Small intestine (tissue), 7 donors: ENCODE data around the gene RPL22. TPM values are rescaled to one million over a fixed set of nuclear protein-coding genes. Genes with fewer than 3 reads are reported as not detected.

Source experiments
- DNase-seq, 2 donors: peaks; one replicate each; pipeline versions ENCODE4 v3.0.0 to v3.0.0-alpha.2; 2013
- FAIRE-seq: peaks from 2 replicates; lab custom pipeline; 2012; peaks lifted over from hg19 to GRCh38; lab: Jason Lieb, UNC
- H3K27ac ChIP-seq, 3 donors: one replicate each; pipeline ENCODE4 v1.5.1; 2013; ENCODE audit warnings: low read length in 2 of 3, mild to moderate bottlenecking in 2 of 3, control low read depth in 1 of 3, inconsistent platforms in 1 of 3, low read depth in 1 of 3, moderate library complexity in 1 of 3
- H3K27me3 ChIP-seq, 3 donors: one replicate each; pipeline ENCODE4 v1.6.1; 2013; ENCODE audit warnings: low read length in 3 of 3, inconsistent platforms in 1 of 3; ENCODE audit not compliant: control insufficient read depth in 3 of 3, insufficient read depth in 3 of 3
- H3K36me3 ChIP-seq, 3 donors: one replicate each; pipeline ENCODE4 v1.6.1; 2013; ENCODE audit warnings: low read length in 3 of 3, inconsistent platforms in 1 of 3, low read depth in 1 of 3, mild to moderate bottlenecking in 1 of 3, moderate library complexity in 1 of 3; ENCODE audit not compliant: control insufficient read depth in 3 of 3, insufficient read depth in 2 of 3
- H3K4me1 ChIP-seq, 3 donors: one replicate each; pipeline ENCODE4 v1.6.1; 2013; ENCODE audit warnings: low read length in 2 of 3, inconsistent platforms in 1 of 3, low read depth in 1 of 3, mild to moderate bottlenecking in 1 of 3, moderate library complexity in 1 of 3; ENCODE audit not compliant: control insufficient read depth in 3 of 3, insufficient read depth in 2 of 3
- H3K4me3 ChIP-seq, 3 donors: one replicate each; pipeline ENCODE4 v1.5.1; 2013; ENCODE audit warnings: low read length in 3 of 3, control low read depth in 1 of 3, inconsistent platforms in 1 of 3, low read depth in 1 of 3, mild to moderate bottlenecking in 1 of 3, moderate library complexity in 1 of 3
- H3K9me3 ChIP-seq, 2 donors: one replicate each; pipeline ENCODE4 v1.6.1; 2013; ENCODE audit warnings: low read depth in 1 of 2, low read length in 1 of 2; ENCODE audit not compliant: control insufficient read depth in 2 of 2, insufficient read depth in 1 of 2
- WGBS, 3 donors: extraction: QIAGEN DNeasy Blood & Tissue Kit; methylation state at CpG; one replicate each; pipeline ENCODE4 v1.1.7; 2013; 5-methylcytosine and 5-hydroxymethylcytosine counted together
- polyA plus RNA-seq, 4 donors: library from polyadenylated mRNA; stranded (reverse) in 3 of 4; unstranded in 1 of 4; fragments of 200-250 nt in 3 of 4; fragments of 120-200 nt in 1 of 4; gene quantifications; one replicate each; pipeline versions ENCODE4 v1.2.1 to v1.2.3, GENCODE V29; 2013
- donor health status: healthy with polysubstance abuse.
- donor health status: control.
- donor health status: control.
- donor health status: Bipolar disorder and iron deficiency.
- donor health status: healthy.

RPL22 gene
- polyA plus RNA-seq, 4 donors = 207 to 1,045 (median 359) TPM

DNA sequence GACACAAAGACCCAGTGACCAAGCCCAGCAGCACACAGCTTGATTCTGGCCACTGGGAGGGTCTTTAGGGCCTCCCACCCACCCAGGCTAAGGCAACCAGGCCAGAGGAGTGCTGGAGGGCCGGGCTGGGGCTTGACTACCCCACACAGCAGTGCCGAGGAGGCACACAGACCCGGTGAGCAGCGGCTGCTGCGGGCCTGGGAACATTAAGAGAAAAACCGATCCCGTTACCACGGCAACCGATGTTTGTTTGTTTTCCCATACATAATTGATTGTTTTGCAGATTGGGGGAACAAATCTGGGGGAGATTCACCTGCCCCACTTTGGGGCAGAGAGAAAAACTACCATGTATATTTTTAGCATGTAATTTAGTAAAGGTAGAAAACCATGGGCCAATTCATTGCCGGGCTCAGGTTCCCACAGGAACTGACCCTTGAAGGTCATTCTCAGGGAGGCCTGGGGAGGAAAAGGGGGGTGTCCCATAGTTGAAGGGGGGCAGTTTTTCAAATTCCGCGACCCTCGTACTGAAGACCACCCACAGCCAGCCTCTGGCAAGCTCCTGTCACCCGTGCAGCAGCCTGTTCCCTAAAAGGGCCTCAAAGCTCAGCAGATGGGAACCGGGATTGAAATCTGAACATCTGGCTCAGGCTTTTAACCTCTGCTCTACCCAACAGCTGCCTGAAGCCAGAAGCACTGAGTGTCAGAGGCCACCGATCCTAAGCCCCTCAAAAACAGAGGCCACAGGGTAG lies 54.6 kb downstream of the RPL22 start:
- no peak for FAIRE-seq
- Histone ChIP-seq H3K27ac (no peak overlapping the region), H3K36me3 (no peaks in the 10 kb centered on the region), H3K27me3 (peaks cover 2 to 19% (median 5%) of the 10 kb centered on the region in 3 donors), H3K9me3 (no peaks in the 10 kb centered on the region), H3K4me1 (no peaks in the 10 kb centered on the region), H3K4me3 (no peak overlapping the region)
- WGBS, 3 donors = 44 to 51% (median 44%) methylated on average over 16 of the region's 16 CpGs
- DNase-seq = no peak

DNA sequence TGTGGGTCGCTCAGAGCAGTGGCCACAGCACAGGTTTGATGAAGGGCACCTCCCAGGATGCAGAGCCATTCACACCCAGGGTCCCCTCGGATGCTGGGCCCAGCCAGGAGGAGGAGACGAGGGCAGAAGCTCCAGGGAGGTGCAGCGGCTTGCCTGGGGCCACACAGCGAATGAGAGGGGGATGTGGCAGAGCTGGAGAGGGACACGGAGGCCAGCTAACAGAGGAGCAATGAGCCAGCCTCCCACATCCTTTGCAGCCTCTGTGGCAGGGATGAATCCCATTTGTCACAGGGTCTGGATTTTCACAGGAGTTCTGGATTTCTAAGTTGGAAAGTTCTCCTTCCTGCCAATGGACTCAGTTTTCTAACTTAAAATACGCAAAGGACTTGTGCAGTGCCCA lies 55.2 kb downstream of the RPL22 start:
- WGBS, 3 donors = 73% methylated on average over 7 of the region's 7 CpGs
- Histone ChIP-seq H3K4me3 (no peak overlapping the region), H3K4me1 (no peaks in the 10 kb centered on the region), H3K27ac (no peak overlapping the region), H3K36me3 (no peaks in the 10 kb centered on the region), H3K27me3 (peaks cover 2 to 16% (median 5%) of the 10 kb centered on the region in 3 donors), H3K9me3 (no peaks in the 10 kb centered on the region)
- DNase-seq (no peak), FAIRE-seq (no peak)

DNA sequence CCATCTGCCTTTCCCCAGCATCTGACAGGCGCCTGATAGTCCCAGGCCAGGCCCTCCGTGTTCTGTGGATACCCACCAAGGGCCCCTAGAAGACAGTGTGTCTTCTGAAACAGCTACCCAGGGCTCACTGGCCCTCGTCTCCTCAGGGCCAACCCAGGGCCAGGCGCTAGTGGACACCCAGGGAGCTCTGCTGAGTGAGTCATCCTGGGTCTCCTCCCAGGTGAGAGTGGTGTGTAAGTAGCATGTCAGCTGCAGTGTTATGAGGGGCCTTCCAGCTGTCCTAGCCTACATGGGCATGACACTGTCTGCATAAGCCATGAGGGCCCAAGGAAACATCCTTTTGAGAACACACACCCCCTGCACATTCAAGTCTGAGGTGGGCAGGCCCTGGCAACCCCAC lies 56.0 kb downstream of the RPL22 start:
- no peaks in the 10 kb centered on the region for H3K36me3 ChIP-seq
- no peaks in the 10 kb centered on the region for H3K4me1 ChIP-seq
- H3K4me3 ChIP-seq = no peak overlapping the region
- no peak for FAIRE-seq
- H3K9me3 ChIP-seq = no peaks in the 10 kb centered on the region
- no peak for DNase-seq
- WGBS, 3 donors = 84 to 86% (median 84%) methylated on average over 4 of the region's 4 CpGs
- H3K27me3 ChIP-seq = peaks cover 1 to 11% (median 2%) of the 10 kb centered on the region in 3 donors
- no peak overlapping the region for H3K27ac ChIP-seq

DNA sequence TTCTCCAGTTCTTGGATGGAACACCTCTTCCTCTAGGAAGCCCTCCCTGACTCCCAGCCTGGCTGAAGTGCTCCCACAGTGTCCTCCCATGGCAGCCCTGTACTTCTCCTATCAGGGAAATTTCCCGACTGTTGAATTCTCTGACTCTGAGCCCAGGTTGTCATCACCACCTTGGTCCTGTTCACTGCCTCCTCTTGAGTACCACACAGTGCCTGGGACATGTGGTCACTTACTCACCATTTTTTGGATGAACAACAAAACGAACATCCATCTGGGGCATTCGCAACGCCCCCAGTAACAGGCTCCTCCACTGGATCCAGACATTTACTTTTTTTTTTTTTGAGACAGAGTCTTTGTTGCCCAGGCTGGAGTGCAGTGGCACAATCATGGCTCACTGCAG lies 56.7 kb downstream of the RPL22 start:
- Histone ChIP-seq H3K36me3 (no peaks in the 10 kb centered on the region), H3K27me3 (peaks cover 0 to 4% (median 2%) of the 10 kb centered on the region in 3 donors), H3K27ac (no peak overlapping the region), H3K4me1 (no peaks in the 10 kb centered on the region), H3K9me3 (no peaks in the 10 kb centered on the region), H3K4me3 (no peak overlapping the region)
- no peak for DNase-seq
- no peak for FAIRE-seq
- WGBS, 3 donors = 67 to 82% (median 76%) methylated on average over 4 of the region's 4 CpGs

DNA sequence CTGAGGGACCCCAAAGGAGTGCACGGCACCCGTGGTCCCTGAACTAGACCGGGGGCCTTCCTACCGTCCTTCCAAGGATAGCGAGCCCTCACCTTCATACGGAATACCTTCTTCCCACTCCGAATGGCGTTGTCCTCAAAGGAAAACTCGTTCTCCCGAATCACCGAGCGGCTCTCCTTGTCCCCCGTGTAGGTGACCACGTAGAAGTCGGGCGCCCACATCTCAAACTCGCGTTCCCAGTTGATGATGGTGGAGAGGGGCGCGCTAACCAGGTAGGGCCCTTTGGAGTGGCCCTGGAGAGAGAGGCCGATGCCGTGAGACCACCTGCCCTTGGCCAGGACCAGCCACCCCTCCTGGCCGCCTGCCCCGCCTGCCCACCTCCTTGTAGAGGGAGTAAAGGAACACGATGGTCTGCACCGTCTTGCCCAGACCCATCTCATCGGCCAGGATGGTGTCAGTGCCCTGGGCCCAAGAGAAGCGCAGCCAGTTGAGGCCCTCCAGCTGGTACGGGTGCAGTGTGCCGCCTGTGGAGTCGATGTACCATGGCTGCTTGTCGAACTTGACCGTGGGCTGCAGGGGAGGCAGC lies 57.3 kb downstream of the RPL22 start:
- Histone ChIP-seq H3K9me3 (no peaks in the 10 kb centered on the region), H3K36me3 (no peaks in the 10 kb centered on the region), H3K4me3 (no peak overlapping the region), H3K27me3 (peaks cover 0 to 3% (median 2%) of the 10 kb centered on the region in 3 donors), H3K4me1 (no peaks in the 10 kb centered on the region), H3K27ac (no peak overlapping the region)
- 92 to 94% (median 92%) methylated on average over 33 of the region's 33 CpGs for WGBS, 3 donors
- DNase-seq (no peak), FAIRE-seq (no peak)

DNA sequence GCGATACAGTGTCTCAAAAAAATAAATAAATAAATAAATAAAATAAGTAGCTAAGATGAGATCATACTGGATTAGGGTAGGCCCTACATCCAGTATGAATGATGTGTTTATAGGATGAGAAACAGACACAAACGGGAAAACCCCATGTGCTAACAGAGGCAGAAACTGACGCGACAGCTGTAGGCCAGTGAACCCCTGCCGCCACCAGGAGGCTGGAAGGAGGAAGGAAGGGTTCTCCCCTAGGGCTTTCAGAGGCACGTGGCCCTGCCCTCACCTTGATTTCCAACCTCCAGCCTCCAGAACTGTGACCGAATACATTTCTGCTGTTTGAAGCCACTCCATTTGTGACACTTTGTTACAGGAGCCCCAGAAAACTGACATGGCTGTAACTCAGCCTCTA lies 57.8 kb downstream of the RPL22 start:
- 27 to 35% (median 29%) methylated on average over 7 of the region's 7 CpGs for WGBS, 3 donors
- no peak overlapping the region for H3K4me3 ChIP-seq
- no peak for FAIRE-seq
- no peaks in the 10 kb centered on the region for H3K9me3 ChIP-seq
- H3K27ac ChIP-seq = no peak overlapping the region
- peak in 1 of 2 donors; percentile 16 for DNase-seq
- peaks cover 0 to 3% (median 2%) of the 10 kb centered on the region in 3 donors for H3K27me3 ChIP-seq
- no peaks in the 10 kb centered on the region for H3K36me3 ChIP-seq
- no peaks in the 10 kb centered on the region for H3K4me1 ChIP-seq

DNA sequence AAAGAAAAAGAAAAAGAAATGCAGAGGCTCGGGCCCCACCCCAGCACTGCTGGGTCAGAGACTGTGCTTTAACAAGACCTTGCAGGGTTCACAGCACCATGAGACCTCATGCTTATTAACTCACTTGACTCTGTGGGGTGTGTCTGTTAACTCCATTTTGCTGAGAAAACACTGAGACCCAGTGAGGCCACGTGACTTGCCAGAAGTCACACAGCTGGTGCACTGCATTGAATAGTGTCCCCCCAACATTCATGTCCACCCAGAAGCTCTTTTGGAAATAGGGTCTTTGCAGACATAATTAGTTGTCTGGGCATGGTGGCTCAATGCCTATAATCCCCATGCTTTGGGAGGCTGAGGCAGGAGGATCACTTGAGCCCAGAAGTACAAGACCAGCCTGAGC lies 59.0 kb downstream of the RPL22 start:
- FAIRE-seq (no peak), DNase-seq (no peak)
- Histone ChIP-seq H3K36me3 (no peaks in the 10 kb centered on the region), H3K4me3 (no peak overlapping the region), H3K27ac (no peak overlapping the region), H3K27me3 (peaks cover 0 to under 1% (median 0%) of the 10 kb centered on the region in 3 donors), H3K4me1 (no peaks in the 10 kb centered on the region), H3K9me3 (no peaks in the 10 kb centered on the region)
- 70 to 88% (median 81%) methylated on average over 2 of the region's 2 CpGs for WGBS, 3 donors

DNA sequence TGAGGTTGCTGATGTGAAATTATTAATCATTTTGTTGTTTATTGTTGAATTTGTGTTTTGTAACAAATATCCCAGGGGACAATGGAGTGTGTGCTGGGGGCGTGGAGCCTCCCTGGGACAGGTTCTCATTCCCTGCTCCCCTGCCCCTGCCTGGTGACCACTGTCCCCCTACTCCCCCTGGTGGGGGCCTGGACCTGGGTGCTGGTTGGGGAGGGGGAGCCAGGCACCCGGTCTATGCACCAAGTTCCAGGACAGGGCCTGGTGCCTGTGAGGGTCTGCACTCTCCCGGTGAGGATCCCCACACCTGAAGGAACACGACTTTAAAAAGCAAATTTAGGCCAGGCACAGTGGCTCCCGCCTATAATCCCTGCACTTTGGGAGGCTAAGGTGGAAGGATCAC lies 61.6 kb downstream of the RPL22 start:
- Histone ChIP-seq H3K4me3 (no peak overlapping the region), H3K4me1 (no peaks in the 10 kb centered on the region), H3K36me3 (no peaks in the 10 kb centered on the region), H3K9me3 (no peaks in the 10 kb centered on the region), H3K27ac (no peak overlapping the region), H3K27me3 (no peaks in the 10 kb centered on the region)
- 60 to 76% (median 65%) methylated on average over 5 of the region's 5 CpGs for WGBS, 3 donors
- no peak for FAIRE-seq
- DNase-seq = no peak
